Lower leg skin (tissue), 3 donors: ENCODE measurements around the gene SEMA3A.

Source experiments
- CTCF ChIP-seq, 3 donors: fragments of 450-650 bp; IDR thresholded peaks; one replicate each; pipeline ENCODE4 v1.5.1; 2016; ENCODE audit warnings: antibody characterized with exemption in 3 of 3, mild to moderate bottlenecking in 3 of 3, moderate library complexity in 2 of 3
- POLR2A ChIP-seq, 2 donors: fragments of 450-650 bp; IDR thresholded peaks; one replicate each; pipeline ENCODE4 v1.6.1; 2016 to 2017; ENCODE audit warnings: antibody characterized with exemption in 2 of 2, mild to moderate bottlenecking in 1 of 2, moderate library complexity in 1 of 2

DNA sequence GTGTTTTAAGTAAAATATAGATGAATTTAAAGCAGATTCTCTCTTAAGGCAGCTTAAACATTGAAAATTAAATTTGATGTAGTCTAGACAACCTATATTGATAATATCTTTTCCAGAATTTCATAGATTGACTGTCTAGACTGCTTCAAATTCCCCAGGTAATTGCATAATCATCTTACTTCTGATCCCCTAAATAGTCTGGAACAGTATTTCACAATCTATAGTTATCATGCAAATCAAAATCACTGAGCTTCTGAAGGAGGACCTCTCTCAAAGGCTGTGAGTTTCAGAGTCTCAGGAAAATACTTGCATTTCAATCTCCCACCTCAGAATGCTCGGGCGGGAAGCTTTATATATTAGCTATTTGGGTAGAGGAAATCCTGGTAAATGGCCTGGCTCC, 87.3 kb downstream of the SEMA3A start:
- TF ChIP-seq CTCF (IDR thresholded peaks at IDR 0.05) (no peak), POLR2A (IDR thresholded peaks at IDR 0.05) (no peak)
